GM18502 (cell line): ENCODE results near the gene CREBBP.

Source experiments
- ATAC-seq: cut with Tn5 transposase; IDR thresholded peaks from one replicate; pipeline ENCODE4 v1.9.1; 2021; ENCODE audit warnings: mild to moderate bottlenecking; ENCODE audit not compliant: unreplicated experiment, poor library complexity

Gene CREBBP

DNA sequence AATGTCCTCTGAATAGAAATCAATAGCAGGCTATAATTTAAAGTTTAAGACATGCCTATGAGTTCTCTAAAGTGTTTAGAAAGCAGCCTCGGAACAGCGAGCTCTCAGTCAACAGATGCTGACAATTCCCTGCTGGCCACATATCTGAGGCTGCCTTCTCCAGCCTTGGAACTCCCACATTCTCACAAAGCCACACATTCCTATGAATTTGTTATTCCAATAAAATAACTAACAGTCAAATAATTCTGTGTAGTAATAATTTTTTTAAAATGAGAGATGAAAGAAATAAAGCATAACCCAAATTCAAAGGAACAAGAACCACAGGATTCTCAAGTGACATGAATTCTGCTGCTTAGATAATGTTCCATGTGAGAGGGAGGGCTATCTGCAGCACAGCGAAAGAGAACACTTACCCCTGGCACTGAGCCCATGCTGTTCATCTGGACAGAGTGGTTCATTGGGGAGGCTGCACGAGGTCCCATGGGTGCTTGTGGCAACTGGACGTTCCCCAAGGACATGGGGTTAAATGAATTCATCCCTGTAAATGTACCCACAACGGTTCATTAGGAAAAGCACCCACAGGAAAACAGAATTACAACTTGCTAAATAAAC, 106.3 kb downstream of the CREBBP start:
- no peak for ATAC-seq

DNA sequence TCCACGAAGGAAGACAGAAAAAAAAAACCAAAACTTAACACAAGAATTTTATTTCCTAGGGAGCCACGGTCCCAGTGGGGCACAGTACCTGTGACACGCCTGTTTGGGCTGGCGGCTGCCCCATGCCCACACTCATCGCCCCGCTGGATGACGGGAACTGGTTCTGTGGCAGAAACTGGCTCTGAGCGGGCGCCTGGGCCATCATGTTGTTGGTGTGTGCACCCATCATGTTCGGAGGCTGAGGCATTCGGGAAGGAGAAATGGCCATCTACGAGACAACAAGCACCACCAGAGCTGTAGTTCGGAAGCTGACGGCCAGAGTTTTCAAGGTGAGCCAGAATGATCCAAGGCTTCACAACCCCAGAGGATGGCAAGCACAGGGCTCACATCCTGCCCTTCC, 106.8 kb downstream of the CREBBP start:
- ATAC-seq = no peak

DNA sequence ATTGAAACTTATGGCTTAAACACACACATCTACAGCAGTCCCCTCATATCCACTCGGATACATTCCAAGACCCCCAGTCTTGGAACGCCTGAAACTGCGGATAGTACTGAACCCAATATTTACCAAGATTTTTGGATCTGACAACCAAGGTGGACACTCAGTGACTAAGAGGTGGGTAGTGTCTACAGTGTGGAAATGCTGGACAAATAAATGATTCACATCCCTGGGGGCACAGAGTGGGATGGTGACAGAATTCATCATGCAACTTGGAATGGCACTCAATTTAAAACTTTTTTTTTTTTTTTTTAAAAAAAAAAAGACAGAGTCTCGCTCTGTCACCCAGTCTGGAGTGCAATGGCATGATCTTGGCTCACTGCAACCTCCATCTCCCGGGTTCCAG, 109.0 kb downstream of the CREBBP start:
- ATAC-seq = no peak

DNA sequence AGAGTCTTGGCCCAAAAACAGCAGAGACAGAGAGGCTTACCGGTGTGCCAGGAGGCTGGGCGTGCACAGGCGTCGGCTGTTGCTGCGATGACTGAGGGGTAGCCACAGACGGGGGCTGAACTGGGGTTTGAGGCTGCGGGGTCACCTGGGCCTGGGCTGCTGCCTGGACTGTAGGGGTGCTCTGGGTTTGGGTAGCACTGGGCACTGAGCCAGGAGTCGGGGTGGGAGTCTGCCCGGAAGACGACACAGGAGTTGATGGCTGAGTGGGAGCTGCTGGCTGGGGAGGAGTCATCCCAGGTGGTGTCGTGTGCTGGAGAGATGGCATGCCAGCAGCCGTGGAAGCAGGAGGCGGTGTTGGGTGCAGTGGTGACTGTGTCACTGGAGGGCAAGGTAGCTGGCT, 110.0 kb downstream of the CREBBP start:
- no peak for ATAC-seq

DNA sequence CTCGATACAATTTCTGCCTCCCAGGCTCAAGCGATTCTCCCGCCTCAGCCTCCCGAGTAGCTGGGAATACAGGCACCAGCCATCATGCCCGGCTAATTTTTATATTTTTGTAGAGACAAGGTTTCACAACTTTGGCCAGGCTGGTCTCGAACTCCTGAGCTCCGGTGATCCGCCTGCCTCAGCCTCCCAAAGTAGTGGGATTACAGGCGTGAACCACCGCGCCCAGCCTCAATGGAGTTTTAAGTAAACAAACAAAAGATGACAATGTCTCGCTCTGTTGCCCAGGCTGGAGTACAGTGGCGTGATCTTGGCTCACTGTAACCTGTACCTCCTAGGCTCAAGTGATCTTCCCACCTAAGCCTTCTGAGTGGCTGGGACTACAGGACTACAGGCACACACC, 110.6 kb downstream of the CREBBP start:
- no peak for ATAC-seq

DNA sequence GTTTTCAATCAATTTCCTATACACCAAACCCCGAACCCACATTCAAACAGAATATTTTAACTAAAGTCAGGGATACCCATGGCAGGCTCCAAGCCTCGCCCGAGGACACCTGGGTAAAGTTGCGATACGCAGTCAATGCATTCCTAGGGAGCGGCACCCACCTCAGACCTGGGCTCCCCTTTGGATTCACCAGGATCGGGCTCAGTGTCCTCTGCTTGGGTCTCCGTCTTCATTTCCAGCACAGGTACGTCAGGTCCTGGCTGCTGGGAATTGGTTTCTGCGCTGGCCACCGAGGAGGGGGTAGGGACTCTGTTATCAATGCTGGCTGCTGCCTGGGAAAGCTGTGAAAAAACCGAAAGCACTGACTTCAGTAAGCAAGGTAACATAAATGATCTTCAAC, 111.5 kb downstream of the CREBBP start:
- ATAC-seq = no peak

DNA sequence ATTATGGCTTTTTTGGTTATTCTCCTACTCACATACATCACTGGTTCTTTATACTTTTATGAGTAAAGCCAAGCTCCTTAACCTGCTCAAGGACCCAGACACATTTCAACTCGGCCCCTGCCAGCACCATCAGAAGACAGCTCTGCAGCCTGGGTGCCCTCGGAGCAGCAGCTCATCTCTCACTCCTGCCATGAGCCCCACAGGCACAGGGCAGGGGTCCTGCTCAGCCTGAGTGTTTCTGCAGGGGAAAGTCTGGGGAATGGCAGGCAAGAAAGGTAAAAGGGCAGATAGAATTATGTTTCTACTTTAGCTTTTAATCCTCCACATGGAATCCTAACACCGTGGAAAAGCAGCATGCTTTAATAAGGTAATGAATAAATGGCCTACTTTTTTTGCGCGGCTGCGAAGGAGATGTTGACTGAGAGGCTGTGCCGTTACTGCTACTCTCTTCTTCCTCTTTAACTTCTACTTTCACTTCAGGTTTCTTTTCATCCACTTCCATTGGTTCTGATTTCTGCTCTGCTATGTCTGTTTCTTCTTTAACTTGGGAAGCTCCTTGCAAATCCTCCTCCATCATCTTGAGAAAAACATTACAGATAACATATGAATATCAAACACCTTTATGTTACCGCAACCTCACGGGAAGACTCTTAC, 113.1 kb downstream of the CREBBP start:
- ATAC-seq = no peak

DNA sequence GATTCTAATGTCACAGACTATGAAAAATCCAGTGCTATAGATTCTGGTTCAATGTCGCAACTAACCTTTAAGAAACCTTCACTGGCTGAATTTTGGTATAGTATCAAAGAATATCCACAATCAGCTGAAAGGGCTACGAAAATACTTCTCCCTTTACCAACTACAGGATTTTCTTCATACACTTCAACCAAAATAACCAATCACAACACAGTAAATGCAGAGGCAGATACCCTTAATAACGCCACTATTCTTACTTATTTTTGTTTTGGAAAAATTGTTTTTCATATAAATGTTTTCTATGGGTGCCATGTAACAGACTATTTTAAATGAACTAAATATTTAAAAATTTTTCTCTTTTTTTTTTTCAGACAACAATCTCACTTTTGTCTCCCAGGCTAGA, 114.3 kb downstream of the CREBBP start:
- no peak for ATAC-seq

DNA sequence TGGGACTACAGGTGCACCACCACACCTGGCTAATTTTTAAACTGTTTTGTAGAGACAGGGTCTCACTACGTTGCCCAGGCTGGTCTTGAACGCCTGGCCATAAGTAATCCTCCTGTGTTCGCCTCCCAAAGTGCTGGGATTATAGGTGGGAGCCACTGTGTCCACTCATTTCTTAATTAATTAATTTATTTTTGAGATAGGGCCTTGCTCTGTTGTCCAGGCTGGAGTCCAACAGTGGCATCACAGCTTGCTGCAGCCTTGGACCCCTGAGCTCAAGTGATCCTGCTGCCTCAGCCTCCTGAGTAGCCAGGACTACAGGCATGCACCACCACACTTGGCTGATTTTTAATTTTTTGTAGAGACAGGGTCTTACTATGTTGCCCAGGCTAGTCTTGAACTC, 116.1 kb downstream of the CREBBP start:
- ATAC-seq = no peak

DNA sequence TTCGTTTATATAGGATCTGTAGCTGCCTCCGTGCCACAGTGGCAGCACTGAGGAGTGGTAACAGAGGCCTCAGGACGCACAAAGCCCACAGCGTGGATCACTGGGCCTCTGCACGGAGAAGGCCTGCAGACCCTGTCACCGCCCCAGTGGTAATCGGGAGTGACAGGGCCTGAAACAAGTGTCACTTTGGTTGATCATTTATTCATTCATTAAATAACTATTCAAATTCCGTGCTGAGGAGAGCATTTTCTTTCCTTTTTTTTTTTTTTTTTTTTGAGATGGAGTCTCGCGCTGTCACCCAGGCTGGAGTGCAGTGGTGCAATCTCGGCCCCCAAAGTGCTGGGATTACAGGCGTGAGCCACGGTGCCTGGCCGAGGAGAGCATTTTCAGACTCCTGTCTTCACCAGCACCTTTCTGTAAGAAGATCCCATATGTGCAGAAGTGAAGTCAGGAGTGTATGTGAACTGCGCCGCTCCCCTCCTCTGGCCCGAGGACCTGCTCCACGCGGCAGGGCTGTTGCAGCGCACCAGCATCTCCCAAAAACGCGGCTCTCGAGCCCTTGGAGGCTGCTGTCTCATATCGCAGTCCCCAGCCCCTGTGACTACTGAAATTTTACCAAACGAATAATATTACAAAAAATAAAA, 118.3 kb downstream of the CREBBP start:
- ATAC-seq = no peak

DNA sequence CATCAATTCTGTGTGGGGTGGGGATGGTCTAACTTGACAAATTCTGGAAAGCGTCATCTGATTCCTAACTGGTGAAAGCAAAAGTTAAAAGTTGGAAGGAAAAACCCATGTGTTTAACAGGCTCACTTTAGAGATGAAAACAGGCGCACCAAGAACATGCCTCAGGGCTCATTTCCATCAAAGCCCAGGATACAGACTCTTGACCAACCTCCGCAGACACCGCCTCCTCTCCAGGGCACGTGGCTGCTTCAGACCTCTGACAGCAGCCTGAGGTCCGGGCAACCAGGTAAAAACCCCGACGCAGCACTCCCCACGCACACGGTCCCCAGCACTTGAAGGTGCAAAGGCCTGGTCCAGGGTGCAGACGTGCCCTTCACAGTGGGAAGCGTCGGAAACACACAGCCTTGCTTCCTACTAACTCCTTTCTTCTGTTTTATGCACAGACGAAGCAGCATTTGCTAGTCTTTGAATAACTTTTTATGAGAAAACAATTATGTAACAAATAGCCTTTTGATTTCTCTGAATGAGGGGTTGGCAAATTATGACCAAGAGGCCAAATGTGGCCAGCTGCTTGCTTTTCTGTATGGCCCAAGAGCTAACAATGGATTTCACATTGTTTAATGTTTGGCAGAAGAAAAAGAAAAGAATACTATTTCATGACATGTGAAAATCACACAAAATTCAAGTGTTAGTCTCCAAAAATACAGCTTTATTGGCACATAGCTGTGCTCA, 119.0 kb downstream of the CREBBP start:
- no peak for ATAC-seq

DNA sequence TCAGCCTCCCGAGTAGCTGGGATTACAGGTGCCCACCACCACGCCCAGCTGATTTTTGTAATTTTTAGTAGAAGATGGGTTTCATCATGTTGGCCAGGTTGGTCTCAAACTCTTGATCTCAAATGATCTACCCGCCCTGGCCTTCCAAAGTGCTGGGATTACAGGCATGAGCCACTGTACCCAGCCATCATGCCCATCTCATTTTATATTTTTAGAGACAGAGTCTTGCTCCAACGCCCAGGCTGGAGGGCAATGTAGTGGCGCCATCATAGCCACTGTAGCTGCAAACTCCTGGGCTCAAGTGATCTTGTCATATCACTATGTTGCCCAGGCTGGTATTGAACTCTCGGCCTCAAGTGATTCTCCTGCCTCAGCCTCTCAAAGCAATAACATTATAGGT, 120.0 kb downstream of the CREBBP start:
- ATAC-seq = no peak

DNA sequence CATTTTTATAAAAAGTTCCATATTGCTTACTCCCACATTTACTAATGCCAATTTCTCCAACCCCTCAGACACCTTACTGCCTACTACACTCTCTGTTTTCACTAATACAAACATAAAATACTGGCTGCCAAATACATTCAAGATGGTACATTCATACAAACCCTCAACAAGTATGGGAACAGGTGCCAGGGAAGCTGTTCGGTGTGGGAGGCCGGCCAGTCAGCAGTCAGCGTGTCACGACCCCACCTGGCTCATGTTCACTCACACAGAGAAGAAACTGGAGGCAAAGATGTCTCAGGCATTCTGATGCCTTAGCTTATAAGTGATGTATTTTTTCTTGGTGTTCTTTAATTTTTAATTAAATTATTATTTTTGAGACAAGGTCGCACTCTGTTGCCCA, 120.8 kb downstream of the CREBBP start:
- no peak for ATAC-seq

DNA sequence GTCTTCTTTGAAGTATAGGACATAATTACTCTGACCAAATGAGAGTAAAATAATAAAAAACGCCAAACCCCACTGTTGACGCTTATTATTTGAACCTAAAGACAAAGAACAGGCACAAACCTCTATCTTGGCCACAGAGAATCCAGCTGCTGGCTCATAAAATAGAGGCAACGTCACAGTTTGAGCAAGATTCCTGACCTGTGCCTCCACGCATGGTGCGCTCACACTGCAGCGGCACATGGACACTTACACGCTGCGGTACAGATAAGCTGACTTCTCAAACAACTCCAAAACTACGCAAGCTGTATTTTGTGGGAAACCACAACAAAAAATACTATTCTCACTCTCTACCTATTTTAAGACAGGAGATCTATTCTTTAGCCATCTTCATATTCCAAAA, 124.4 kb downstream of the CREBBP start:
- ATAC-seq = no peak

DNA sequence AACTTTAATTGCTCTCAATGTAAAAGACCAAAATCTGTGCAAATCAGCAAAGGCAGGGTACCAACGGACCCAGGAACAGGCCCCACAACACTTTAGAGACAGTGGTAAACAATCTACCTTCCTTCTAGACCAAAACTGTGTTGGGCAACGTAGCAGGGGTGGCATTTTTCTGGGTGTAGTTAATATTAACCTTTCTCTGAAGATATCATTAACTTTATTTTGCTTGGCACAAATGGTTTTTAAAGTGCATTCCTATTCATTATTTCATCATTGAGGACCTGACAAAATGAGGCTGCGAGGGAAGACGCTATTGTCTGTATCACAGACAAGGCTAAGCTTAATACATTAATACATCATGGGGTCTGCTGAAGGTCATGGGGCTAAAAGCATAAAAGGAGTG, 125.3 kb downstream of the CREBBP start:
- ATAC-seq = no peak

DNA sequence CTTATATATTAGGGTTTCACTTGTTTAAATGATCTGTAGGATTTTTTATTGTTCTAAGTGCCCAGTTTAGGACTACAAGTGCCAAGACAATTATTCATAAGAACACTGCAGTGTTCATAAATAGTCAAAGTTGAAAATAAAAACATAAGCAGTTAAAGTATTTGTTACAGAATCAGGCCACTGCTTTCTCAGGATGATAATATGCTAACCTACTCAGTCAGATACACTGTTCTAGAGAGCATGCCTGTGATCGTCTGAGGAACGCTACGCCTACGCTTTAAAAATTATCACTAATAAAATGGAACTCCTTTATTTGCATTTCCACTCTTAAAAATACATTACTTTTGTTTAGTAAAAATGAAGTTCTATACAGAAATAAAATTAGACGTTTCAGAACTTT, 125.7 kb downstream of the CREBBP start:
- ATAC-seq = no peak

DNA sequence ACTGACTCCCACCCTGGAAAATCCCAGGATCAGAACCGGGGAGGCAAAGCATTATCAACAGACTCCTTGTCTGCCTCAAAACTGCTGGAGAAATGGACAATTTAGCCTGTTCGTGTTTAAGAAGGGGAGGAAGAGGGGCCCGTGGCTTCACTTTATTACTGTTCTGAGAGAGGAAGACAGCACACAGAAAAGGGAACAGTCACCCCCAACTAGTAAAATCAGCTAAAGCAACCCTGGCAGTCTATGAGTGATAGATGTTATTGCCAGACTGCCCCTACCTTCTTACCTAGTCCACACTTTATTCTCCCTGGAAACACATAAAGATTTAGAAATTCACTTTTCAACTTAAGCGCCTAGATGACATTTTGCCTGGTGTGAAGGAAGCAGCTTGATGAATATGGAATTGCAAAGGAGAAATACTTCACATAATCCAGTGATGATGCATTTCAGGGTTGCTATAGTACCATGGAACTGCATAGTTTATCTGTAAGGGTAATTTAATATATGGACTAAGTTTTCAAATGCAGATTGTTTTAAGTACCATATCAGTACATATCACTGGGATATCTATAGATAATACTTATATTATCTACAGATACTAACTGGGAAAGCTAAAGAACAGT, 126.3 kb downstream of the CREBBP start:
- ATAC-seq = no peak

DNA sequence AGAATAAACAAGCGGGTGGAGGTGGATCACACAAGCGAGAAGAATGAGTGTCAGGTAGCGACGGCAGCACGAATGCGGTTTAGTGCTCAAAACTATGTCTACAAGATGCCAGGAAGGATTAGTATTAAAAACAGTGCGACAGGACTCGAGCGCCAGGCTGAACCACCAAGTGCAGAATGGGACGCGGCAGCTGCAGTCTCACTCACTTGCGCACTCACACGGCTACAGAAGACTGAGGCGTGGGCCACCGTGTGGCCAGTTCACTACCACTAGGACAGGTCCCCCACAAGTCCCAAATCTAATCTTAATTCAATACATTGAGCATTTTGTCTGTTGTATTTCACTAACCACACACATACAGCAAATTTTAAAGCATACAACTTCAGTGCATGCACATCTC, 127.5 kb downstream of the CREBBP start:
- ATAC-seq = no peak

DNA sequence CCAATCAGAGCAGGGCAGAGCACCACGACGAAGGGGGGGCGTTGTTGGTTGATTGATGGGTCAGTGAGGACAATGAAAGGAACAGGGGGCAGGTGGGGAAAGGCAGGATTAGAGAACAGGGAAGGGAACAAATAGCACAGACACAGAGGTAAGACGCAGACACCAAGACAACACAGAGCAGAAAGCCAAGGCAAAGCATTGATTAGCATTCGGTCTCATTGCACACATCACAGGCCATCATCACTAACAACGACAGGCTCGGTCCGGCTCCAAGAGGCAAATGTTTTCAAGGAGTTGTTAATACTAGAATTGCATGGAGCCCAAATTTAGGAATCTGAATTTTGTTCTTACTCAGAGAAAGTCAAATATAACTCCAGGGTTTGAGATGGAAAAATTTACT, 128.6 kb downstream of the CREBBP start:
- ATAC-seq = no peak

DNA sequence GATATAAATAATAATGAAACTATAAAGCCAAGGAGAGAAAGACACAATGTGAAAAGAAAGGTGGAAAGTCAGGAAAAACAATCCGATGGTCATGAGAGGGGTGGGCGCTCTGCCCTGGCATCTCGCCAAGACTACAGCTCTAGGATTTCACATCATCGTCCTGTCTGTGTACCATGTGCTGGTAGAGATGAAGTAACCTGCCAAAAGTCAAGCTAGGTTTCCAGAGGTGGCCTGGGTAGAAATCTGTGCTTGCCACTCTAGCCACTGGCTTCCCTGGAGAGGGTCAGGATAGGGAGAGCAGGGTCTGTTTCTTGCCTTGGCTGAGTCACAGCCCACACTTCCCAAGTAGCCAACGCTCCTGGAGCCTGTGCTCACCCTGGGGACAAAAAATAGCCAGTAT, 132.2 kb downstream of the CREBBP start:
- ATAC-seq = no peak

DNA sequence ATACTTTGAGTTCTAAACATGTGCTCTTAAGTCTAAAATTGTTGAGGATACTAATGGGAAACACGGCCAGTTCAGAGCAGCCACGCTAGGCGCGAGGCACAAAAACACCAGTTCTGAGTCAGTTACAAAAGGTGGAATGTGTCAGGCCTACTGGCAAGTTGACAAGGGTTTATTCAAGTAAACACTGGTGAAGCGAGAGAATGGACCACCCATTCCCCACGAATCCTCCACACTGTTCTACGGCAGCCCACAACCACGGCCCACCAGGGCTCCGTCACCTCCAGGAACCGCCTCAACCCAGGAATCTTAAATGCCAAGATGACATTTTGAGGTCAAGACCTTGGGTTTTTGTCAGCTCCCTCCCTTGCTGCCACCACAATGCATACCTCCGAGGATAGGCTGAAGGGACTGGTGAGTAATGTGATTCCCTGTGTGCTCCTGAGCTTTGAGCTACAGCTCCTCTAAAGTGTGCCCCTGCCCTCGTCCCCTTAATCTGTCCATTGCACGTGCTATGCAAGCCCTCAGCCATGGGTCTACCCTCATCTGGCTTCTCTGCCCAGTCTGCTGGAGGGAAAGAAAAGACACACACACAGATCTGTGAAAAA, 134.7 kb downstream of the CREBBP start:
- ATAC-seq = no peak
